Midbrain (tissue), 1 donor: Measurements from ENCODE around the gene PRSS36.
A peak's percentile ranks its signal among the peaks of the same experiment; 100 is the strongest.
"Not testable (repeated sequence)": the region's sequence is repeated elsewhere in the genome, so short reads cannot be mapped to it uniquely, and the experiment has no call there.

ENCODE experiments used
- DNase-seq: peaks from one replicate; lab custom pipeline; 2025; lab: John Stamatoyannopoulos, UW

Gene PRSS36

DNA sequence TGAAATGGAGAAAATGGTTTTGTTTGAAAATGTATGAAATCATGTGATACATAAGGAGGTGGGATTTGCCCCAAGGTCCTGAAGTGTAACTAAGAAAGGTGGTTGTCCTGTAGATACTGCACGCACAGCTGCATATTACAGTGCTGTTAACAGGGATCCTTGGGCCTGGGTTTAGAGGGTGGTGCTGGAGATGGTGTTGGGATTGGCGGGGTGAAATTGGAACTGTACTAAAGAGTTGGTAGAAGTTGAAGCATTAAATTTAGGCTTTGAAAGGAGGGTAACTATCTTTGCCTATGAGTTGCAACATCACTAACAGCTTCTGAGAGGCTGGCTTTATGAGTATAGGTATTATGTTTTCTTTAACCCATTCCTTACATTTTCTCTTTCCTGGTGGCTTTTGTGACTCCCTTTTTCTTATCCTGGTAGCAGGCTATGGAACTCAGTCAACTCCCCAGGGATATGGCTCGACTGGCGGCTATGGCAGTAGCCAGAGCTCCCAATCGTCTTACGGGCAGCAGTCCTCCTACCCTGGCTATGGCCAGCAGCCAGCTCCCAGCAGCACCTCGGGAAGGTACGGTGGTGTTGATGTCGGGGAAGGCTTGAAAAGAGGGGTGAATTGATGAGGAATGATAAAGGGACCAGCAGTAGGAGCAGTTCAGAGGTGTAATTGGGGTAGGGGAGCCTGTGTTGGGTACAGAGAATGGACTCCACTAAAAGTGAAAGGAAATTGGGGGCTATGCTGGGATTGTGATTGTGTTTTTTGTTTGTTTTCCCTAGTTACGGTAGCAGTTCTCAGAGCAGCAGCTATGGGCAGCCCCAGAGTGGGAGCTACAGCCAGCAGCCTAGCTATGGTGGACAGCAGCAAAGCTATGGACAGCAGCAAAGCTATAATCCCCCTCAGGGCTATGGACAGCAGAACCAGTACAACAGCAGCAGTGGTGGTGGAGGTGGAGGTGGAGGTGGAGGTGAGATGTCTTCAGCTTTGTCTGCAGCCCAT, 33.9 kb upstream of the PRSS36 start:
- no peak for DNase-seq

DNA sequence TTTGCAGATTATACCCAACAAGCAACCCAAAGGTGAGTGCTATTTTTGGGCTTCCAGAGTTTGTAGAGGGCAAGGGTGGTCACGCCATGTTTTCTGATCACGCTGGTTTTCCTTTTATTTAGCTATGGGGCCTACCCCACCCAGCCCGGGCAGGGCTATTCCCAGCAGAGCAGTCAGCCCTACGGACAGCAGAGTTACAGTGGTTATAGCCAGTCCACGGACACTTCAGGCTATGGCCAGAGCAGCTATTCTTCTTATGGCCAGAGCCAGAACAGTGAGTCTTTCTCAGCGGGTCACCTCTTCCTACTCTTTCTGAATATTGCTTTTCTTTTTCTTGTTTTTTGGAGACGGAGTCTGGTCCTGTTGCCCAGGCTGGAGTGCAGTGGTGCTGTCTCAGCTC, 32.5 kb upstream of the PRSS36 start:
- no peak for DNase-seq

DNA sequence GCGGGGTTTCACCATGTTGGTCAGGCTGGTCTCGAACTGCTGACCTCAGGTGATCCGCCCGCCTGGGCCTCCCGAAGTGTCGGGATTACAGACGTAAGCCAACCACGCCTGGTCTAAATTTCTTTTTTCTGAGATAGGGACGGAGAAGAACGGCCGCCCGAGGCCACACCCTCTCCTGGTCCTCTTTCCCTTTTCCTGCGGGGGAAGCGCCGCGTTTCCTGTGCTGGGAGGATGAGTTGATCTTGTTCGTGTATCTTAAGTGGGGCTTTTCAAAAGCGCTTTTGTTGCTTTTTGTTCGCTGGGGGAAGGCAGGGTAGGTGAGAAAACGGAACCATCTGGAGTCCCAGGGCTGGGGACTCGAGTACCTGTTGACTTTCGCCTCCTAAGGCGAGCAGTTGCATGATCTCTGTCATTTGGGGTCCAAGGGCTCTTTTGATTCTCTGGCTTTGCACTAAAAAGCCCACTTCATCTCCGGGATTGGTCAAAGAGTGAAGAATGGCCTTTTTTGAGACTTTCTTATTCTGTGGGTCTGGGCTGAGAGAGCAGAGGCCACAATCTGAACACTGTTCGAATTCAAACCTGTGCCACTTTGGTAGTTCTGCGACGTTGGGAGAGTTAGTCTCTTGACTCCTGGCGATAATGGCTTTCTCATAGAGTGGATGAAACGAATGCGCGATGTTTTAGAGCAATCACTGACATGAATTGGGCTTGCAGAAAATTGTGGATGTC, 31.4 kb upstream of the PRSS36 start:
- no peak for DNase-seq

DNA sequence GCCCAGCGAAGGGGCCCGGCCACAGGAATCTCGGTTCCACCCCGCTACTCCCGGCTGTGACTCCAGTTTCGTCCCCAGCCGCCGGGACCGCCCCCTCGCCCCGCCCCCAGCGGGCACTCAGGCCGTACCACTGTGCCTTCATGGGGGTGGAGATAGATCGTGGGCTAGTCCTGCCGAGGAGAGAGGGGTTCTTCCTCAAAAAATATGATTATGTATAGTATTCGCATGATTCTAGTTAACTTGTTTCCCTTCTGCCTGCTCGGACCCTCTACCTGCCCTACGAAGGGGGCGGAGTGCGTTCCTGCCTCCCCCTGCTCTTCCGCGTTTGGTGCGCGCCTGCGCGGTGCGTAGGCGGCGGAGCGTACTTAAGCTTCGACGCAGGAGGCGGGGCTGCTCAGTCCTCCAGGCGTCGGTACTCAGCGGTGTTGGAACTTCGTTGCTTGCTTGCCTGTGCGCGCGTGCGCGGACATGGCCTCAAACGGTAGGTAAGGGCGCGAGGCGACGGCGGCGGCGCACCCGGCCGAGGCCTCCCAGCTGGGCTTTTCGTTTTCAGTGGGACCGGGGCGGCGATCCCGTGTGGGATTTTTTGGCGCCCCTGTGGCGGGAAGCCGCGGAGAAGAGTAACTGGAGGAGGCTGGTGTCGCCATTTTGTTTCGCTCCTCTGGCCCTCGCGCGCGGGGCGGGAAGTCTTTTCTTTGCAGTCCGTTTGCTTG, 30.0 kb upstream of the PRSS36 start, which contains the start of gene FUS:
Gene FUS, plus strand, starts transcription at position 393 of the 713 bp plus-strand sequence. Its CDS starts 76 bp downstream, at position 469.
- DNase-seq: peak; percentile 94

DNA sequence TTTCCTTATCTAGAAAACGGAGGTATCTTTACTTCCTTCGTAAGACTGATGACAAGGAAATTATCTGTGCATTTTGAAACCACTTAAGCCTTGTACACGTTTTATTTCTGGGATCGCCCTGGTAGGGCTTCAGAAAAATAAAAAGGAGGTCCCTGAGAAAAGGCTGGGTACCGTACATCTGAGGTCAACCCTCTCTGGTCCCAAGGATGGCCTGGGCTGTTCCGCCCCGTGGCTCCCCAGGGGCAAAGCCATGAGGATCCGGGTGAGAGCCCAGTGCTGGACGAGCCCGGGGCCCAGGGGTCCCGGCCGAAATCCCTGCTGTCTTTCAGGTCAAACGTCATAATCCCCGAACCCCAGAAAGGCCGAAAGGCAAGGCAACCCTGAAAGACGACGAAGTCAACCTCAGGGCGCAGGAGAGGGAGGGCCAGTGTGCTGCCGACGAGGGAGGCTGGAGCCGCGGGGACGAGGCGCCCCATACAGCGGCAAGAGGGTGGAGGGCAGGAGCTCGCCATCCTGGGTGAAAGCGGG, 29.4 kb upstream of the PRSS36 start:
- DNase-seq: no peak

DNA sequence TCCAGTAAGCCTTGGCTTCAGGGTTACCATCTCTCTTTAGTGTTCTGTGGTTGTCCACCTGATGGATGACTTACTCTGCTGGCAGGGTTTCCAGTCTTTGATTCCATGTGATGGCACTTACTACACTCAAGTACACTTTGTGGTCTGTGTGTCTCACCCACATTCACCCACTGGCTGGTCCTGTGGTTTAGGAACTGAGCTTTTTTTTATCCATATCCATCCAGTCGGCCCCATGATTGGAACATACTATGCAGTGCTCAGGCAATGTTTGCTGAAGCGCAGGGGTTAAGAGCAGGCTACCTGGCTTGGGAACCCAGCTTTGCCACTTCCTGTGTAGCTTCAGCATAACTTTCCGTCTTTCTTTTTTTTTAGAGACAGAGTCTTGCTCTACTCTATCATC, 27.3 kb upstream of the PRSS36 start:
- no peak for DNase-seq

DNA sequence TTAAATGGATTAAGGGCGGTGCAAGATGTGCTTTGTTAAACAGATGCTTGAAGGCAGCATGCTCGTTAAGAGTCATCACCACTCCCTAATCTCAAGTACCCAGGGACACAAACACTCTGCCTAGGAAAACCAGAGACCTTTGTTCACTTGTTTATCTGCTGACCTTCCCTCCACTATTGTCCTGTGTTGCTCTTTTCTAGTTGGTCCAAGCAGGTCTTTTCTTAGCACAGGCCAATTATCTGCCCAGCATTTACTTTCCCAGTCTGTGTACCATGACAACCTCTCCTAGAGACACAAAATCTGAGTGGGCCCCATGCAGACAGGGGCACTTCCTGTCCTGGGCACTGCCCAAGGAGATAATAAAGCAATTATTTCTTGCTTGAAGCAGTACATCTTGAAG, 20.2 kb upstream of the PRSS36 start:
- DNase-seq: not testable (repeated sequence)

DNA sequence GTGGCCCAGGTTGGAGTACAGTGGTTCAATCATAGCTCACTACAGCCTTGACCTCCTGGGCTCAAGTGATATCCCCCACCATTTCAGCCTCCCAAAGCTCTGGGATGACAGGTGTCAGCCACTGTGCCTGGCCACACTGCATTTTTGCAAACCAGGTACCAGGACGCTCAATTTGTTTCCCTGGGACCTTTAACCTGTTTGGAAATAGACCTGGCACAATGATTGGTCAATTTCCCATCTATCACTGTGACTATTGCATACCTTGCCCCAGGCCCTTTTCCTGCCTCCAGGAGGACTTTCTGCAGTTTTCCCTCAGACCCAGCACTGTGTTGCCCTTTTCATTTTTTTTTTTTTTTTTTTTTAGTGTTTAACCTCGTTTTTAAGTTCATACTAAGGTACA, 19.0 kb upstream of the PRSS36 start:
- no peak for DNase-seq

GRCh38 chr16:31167315-31167714, 17.4 kb upstream of the PRSS36 start:
- no peak for DNase-seq

DNA sequence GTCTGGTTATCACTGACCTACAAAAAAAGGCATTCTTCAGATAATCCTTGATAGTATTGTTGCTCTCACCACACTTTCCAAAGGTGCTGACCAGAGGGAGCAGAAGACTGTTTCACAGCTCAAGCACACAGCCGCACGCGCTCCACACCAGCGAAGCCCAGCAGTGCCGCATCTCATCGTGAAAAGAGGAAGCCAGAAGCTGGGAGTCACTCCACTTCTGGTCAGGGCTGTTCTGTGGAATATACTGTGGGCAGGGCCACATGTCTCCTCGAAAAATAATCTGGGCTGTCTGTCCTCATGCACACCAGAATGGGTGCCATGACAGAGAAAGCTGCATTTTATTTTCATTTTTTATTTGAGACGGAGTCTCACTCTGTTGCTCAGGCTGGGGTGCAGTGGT, 7.3 kb upstream of the PRSS36 start:
- peak; percentile 29 for DNase-seq

- DNase-seq: not testable (repeated sequence)
Observed at GRCh38 chr16:31150976-31151375, 1.1 kb upstream of the PRSS36 start.

- no peak for DNase-seq
Observed at GRCh38 chr16:31149332-31149731, 534 bp downstream of the PRSS36 start.

DNA sequence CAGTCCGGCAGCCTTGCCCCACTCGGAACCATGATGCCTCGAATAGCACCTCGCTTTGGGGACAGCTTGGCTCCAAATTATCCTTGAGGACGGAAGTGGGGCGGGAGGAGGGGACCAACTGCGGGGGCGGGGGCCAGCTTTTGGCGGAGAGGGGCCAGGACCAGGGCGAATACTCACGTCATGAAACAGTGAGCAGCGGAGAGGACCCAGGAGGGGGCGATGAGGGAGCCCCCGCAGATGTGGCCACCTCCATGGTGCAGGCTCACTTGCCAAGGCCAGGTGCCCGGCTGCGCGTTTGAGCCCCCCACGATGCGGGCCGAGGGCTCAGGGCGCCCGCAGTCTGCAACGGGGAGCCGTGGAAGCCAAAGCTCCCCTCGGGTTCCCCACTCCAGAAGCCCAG, 970 bp downstream of the PRSS36 start:
- DNase-seq: no peak

DNA sequence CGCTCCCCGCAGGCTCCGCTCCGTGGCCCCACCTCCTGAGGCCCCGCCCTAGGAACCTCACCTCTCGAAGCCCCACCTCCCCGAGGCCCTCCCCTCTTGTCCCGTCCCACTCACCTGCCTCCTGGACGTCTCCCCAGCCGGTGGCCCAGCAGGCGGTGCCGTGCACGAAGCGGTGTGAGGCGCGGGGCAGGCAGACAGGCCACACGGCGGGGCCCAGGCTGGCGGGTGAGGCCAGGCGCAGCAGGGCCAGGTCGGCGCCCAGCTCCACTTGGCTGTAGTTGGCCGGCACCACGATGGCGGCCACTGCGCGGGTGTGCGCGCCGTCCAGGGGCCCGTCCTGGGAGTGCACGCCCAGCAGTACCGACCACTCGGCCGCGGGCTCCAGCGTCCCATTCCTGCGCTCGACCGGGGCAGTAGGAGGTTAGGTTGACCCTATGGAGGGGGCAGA, 1.6 kb downstream of the PRSS36 start:
- no peak for DNase-seq

DNA sequence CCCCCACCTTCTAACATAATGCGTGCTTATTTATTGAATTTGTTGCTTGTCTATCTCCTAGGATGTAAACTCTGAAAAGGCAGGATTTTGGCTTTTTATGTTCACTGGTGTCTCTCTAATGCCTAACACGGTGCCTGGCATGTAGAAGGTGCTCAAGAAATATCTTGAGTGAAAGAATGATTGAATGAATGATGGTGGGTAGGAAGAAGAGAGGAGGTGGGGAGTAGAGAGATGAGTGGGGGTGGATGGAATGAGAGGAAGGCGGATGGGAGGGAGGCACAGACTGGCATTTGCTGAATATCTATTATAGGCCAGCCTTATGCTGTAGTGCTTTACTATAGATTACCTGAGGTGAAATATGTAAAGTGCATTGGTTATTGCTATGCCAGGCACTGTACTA, 2.3 kb downstream of the PRSS36 start:
- no peak for DNase-seq

GRCh38 chr16:31145398-31145990, 4.4 kb downstream of the PRSS36 start:
- no peak for DNase-seq

DNA sequence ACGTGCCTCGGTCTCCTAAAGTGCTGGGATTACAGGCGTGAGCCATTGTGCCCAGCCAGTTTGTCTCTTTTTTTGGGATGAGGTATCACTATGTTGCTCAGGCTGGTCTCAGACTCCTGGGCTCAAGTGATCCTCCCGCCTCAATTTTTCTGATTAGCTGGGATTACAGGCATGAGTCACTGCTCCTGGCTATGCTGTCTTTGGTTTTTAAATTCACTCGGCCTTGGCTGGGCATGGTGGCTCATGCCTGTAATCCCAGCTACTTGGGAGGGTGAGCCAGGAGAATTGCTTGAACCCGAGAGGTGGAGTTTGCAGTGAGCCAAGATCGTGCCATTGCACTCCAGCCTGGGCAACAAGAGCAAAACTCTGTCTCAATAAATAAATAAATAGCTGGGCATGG, 5.4 kb downstream of the PRSS36 start:
- DNase-seq: not testable (repeated sequence)

- no peak for DNase-seq
Observed at GRCh38 chr16:31143694-31144148, 6.1 kb downstream of the PRSS36 start.

GRCh38 chr16:31143011-31143693, 6.7 kb downstream of the PRSS36 start:
- DNase-seq: no peak

- peak; percentile 96 for DNase-seq
Observed at GRCh38 chr16:31142109-31143010, 7.5 kb downstream of the PRSS36 start.
